ENCODE data around the gene AP2M1. TPM values are rescaled to one million over a fixed set of nuclear protein-coding genes. Genes with fewer than 3 reads are reported as not detected.

Gene AP2M1
- total RNA-seq, 1 donor from 2014 or later: 262 TPM

- H3K36me3 ChIP-seq (ENCODE audit: control insufficient read depth, insufficient read depth, low read length): no peaks in the 10 kb centered on the region
- no peak for TF ChIP-seq CTCF (IDR thresholded peaks at IDR 0.05; ENCODE audit: insufficient read depth, low read length, severe bottlenecking)
- H3K27me3 ChIP-seq (ENCODE audit: control insufficient read depth, insufficient read depth, low read length): no peaks in the 10 kb centered on the region
- DNase-seq (ENCODE audit: low read depth): no peak
- no peak overlapping the region for H3K4me3 ChIP-seq (ENCODE audit: low read depth, low read length)
- FAIRE-seq: no peak
Measured at GRCh38 chr3:184203526-184203925, 28.9 kb downstream of the AP2M1 start.

- TF ChIP-seq CTCF (IDR thresholded peaks at IDR 0.05; ENCODE audit: insufficient read depth, low read length, severe bottlenecking): no peak
- DNase-seq (ENCODE audit: low read depth): no peak
- H3K27me3 ChIP-seq (ENCODE audit: control insufficient read depth, insufficient read depth, low read length): no peaks in the 10 kb centered on the region
- no peak overlapping the region for H3K4me3 ChIP-seq (ENCODE audit: low read depth, low read length)
- H3K36me3 ChIP-seq (ENCODE audit: control insufficient read depth, insufficient read depth, low read length): no peaks in the 10 kb centered on the region
- no peak for FAIRE-seq
Measured at GRCh38 chr3:184209146-184209923, 34.7 kb downstream of the AP2M1 start.

- H3K27me3 ChIP-seq (ENCODE audit: control insufficient read depth, insufficient read depth, low read length): no peaks in the 10 kb centered on the region
- no peak overlapping the region for H3K4me3 ChIP-seq (ENCODE audit: low read depth, low read length)
- FAIRE-seq: no peak
- no peak for DNase-seq (ENCODE audit: low read depth)
- TF ChIP-seq CTCF (IDR thresholded peaks at IDR 0.05; ENCODE audit: insufficient read depth, low read length, severe bottlenecking): no peak
- H3K36me3 ChIP-seq (ENCODE audit: control insufficient read depth, insufficient read depth, low read length): no peaks in the 10 kb centered on the region
Measured at GRCh38 chr3:184211297-184211696, 36.6 kb downstream of the AP2M1 start.

- Histone ChIP-seq H3K27me3 (ENCODE audit: control insufficient read depth, insufficient read depth, low read length) (no peaks in the 10 kb centered on the region), H3K36me3 (ENCODE audit: control insufficient read depth, insufficient read depth, low read length) (no peaks in the 10 kb centered on the region), H3K4me3 (ENCODE audit: low read depth, low read length) (no peak overlapping the region)
- DNase-seq (ENCODE audit: low read depth) (no peak), FAIRE-seq (no peak)
- no peak for TF ChIP-seq CTCF (IDR thresholded peaks at IDR 0.05; ENCODE audit: insufficient read depth, low read length, severe bottlenecking)
Measured at GRCh38 chr3:184211718-184212117, 37.1 kb downstream of the AP2M1 start.

GRCh38 chr3:184218814-184219213 is 44.2 kb downstream of the AP2M1 start:
- DNase-seq (ENCODE audit: low read depth) (no peak), FAIRE-seq (no peak)
- H3K36me3 ChIP-seq (ENCODE audit: control insufficient read depth, insufficient read depth, low read length): no peaks in the 10 kb centered on the region
- TF ChIP-seq CTCF (IDR thresholded peaks at IDR 0.05; ENCODE audit: insufficient read depth, low read length, severe bottlenecking): no peak
- H3K4me3 ChIP-seq (ENCODE audit: low read depth, low read length): no peak overlapping the region
- H3K27me3 ChIP-seq (ENCODE audit: control insufficient read depth, insufficient read depth, low read length): no peaks in the 10 kb centered on the region

- DNase-seq (ENCODE audit: low read depth) (no peak), FAIRE-seq (no peak)
- Histone ChIP-seq H3K36me3 (ENCODE audit: control insufficient read depth, insufficient read depth, low read length) (no peaks in the 10 kb centered on the region), H3K27me3 (ENCODE audit: control insufficient read depth, insufficient read depth, low read length) (peaks cover under 1% of the 10 kb centered on the region), H3K4me3 (ENCODE audit: low read depth, low read length) (no peak overlapping the region)
- no peak for TF ChIP-seq CTCF (IDR thresholded peaks at IDR 0.05; ENCODE audit: insufficient read depth, low read length, severe bottlenecking)
Measured at GRCh38 chr3:184222521-184222920, 47.9 kb downstream of the AP2M1 start.
